GM21423 (cell line): Measurements from ENCODE around the gene CDC42EP1.
A peak's percentile ranks its signal among the peaks of the same experiment; 100 is the strongest.

Experiments used
- ATAC-seq: cut with Tn5 transposase; IDR thresholded peaks from one replicate; pipeline ENCODE4 v1.9.1; 2021; ENCODE audit warnings: mild to moderate bottlenecking, moderate library complexity; ENCODE audit not compliant: unreplicated experiment

Gene CDC42EP1

DNA sequence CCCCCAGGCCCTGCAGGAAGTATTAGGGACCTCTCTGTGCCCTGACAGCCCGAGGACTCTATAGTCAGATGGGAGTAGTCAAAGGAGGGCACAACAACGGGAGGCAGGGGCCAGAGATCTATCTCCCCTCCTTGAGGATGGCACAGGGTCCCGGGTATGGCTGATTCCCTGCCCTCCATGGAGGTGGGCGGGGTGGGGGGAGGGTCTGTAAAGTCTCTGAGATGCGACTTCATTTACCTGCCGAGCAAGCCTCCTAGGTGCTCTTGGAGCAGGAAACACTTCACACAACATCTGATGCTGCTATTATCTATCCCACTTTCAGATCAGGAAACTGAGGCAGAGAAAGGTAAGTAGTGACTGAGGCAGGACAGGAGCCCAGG, 769 bp upstream of the CDC42EP1 start:
- ATAC-seq, result no peak

DNA sequence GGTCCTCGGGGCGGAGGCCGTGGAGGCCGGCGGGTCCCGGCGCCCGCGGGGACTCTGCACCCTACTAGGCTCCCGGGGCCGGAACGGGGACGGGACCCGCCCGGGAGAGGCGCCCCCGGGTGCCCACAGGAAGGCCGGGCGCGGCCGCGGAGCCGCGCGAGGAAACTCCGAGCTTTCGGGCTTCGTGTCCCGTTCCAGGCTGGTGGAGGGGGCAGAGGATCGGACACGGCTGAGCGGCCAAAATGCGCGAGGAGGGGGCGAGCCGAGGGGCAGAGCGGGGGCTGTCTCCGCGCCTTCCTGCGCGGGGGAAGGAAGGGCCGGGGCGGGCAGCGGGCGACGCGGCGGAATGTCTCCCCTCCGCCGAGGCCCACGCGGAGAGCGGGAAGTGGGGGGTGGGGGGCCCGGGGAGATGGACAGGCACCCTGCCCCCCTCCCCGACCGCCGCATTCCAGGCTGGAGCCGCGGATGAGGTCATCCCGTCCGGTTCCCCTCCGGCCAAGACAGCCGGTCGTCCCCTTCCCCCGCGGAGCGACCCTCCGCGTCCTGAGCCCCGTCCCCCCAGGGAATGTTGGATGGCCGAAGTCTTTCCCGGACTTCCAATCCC, 430 bp downstream of the CDC42EP1 start:
- no peak for ATAC-seq

DNA sequence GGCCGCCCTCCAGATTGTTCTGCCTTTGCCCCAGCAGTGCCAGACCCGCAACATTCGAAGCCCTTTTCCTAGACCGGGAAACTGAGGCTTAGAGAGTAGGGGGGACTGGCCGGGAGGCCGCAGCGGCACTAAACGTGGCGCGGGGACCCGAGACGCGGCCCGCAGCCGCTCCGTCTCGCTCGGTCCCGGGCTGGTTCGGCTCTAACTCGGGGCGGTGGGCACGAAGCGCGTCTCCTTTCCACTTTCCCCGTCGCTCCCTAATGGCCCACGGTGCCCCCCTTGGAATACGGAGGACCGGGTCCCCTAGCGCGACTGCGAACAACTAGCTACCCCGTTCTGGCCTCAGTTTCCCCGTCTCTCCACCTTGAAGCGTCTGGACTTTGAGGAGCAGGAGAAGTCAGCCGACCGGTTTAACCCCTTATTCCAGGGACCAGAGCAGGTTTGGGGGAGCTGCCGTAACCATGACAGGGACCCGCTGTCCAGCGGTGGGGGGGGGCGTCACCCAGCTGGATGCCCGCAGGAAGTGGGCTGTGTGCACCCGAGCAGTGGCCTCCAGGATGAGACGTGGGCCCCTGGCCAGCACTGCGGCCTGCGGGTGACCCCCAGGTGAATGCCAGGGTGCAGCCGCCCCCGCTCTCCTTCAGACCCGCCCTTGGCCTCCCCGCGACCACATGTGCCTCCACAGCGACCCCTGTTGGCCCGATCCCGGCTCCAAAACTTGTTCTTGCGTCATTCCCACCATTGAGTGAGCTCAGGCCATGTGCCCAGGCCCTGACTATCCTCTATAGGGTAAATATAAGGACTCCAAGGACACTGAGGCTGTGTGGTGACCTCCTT, 1.1 kb downstream of the CDC42EP1 start:
- no peak for ATAC-seq

DNA sequence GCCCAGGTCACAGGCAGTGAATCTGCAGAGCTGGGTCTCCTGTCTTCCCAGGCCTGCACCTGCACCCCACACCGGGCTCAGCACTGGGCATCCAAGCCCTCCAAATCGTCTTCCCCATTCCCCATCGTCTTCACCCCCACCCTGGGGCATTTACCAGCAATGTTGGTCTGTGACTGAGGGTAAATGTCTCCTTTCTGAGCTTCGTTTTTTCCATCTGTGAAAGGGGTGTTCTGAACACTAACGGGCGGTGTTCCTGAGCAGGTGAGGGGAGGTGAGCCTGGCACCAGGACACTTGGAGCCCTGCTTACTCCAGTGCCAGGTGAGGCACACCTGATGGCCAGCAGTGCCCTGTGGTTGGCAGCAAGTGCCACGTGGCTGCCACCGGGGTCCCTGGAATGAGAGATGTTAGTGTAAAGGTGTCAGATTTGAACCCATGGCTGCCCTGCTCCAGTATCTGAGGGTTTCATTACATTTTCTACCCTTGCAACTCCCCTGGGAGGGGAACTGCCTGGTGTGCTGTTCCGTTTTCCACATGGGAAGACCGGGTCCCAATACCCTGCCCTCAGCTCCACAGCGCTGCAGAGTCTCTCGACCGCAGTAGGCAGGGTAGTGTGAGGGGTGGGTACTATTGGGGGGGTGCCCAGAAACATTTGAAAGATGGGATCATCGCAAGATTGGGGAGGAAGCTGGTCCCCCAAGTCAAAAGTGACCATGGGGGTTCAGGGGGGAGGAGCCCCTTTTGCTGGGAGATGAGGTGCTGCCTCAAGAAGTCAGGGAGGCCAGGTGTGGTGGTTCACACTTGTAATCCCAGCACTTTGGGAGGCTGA, 2.0 kb downstream of the CDC42EP1 start:
- ATAC-seq, result no peak

DNA sequence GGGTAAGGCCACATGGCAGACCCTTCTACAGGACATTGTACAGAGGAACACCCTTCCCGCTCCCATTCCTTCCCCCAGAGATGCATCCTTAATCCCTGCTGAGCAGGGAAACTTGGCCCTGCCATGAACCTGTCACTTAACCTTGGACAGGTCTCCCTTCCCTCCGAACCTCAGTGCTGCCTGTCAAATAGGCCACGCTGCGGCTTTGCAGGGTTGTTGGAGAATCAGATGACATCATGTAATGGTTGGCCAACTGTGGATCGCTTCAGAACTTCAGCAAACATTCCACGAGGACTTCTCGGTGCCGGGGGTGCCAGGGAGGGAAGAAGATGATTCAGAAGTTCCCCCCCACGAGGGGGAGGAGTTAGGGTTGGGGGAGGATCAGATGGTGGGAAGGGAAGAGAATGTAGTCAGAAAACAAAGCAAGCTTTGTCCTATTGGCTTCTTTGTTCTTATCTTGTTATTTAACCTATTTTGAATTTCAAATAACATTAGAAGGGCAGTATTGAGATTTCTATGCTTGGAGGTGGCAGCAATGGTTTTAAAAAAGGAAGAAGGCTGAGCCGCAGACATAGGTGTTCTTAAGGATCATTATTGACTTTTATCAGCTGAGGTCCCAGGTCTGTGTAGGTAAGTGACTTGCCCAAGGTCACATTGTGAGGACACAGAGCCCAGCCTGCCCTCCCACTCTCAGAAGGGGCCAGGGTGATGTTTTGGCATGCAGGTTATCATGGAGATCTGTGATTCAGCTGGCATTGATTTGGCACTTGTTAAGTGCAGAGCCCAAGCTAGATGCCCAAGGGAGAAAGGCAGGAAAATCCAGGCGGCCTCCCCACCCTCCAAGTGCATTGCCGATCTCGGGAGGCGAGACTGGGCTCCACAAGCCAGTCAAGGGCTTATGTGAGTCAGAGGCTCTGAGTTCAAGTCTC, 3.1 kb downstream of the CDC42EP1 start:
- no peak for ATAC-seq

DNA sequence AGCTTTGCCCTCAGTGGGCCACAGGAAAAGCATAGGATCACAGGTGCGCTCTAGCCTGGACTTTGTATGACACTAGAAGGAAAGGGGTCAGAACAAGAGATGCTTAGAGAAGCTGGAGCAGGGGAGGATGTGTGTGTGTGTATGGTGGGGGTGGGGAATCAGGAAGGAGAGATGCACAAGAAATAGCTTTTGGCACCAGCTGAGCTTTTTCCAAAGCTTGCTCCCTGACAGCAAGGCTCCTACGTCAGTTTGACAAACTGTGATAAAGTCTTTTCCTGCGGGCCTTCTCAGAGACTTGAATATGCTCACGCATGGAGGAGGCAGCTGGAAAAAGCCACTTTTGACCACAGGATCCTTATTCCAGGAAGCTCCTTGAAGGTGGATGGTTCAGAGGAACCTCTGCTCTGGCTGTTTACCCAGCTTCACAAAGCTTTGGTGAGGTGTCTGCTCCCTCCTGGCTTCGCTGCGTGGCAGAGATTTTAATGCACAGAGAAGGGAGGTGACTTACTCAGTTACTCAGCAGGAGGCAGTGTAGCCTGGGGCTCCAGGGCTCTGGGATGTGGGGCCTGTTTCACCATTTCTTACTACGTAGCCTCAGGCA, 3.9 kb downstream of the CDC42EP1 start:
- ATAC-seq, result no peak

DNA sequence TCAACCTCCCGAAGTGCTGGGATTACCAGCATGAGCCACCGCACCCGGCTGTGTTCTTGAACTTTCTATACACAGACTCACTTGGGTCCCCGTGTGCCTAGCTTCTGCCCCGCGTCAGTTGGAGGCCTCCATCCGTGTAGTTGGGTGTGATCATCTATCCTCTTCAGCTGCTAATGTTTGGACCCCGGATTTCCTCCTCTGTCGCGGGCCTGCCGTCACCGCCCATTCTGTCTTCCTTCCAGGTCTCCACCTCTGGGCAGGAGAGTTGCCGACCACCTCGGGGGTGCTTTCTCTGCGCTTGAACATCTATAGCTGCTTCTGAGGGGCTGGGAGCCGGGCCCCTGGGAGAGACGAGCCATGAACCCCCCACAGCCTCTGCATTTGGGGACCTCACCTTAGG, 5.5 kb downstream of the CDC42EP1 start:
- ATAC-seq, result no peak

DNA sequence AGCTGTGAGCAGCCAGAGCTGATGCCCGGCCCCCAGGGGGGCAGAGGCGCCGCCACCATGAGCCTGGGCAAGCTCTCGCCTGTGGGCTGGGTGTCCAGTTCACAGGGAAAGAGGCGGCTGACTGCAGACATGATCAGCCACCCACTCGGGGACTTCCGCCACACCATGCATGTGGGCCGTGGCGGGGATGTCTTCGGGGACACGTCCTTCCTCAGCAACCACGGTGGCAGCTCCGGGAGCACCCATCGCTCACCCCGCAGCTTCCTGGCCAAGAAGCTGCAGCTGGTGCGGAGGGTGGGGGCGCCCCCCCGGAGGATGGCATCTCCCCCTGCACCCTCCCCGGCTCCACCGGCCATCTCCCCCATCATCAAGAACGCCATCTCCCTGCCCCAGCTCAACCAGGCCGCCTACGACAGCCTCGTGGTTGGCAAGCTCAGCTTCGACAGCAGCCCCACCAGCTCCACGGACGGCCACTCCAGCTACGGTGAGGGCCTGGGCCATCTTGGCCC, 6.1 kb downstream of the CDC42EP1 start:
- no peak for ATAC-seq

DNA sequence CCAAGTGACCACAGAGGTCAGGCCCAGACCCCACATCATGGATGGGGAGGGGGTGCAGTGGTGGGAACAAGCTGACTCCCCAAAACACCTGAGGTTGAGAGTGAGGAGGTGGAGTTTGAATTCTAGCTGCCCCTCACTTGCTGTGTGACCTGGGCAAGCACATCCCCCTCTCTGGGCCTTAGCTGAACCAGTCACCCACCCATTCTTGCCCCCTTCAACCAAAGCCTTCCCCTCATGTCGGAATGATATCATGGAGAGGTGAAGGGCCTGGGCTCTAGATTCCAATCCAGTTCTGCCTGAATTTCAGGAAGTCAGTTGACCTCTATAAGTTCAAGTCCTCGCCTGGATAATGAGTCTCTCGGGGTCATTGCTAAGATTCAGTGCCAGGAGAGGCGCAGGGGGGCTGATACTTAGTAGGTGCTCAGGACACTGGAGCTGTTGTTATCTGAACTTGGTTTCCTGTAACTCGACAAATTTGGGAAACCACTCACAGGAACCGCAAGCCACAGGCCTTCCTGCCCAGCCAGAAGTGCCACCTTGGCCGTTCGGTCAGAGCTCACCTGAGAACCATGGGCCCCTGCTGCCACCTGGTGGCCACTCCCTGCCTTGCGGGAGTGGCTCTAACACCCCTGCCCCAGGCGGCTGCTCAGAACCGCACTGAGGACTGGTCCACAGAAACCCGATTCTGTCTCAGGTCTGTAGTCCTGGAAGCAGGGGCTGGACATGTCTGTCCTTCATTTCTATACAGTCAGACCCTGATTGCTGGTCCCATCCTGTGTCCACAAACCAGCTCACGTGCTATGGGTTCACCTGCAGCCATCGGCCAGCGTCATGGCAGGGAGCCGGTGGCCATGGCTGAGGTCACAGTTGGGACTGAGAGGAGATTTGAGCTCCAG, 6.9 kb downstream of the CDC42EP1 start:
- peak; percentile 64 for ATAC-seq

DNA sequence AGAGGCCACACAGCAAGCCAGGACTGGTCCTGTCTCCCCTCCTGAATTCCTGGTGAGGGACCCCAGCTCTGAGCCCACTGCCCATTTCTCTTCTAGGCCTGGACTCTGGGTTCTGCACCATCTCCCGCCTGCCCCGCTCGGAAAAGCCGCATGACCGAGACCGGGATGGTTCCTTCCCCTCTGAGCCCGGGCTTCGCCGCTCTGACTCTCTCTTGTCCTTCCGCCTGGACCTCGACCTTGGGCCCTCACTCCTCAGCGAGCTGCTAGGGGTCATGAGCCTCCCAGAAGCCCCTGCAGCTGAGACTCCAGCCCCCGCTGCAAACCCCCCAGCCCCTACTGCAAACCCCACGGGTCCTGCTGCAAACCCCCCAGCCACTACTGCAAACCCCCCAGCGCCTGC, 7.7 kb downstream of the CDC42EP1 start:
- no peak for ATAC-seq

DNA sequence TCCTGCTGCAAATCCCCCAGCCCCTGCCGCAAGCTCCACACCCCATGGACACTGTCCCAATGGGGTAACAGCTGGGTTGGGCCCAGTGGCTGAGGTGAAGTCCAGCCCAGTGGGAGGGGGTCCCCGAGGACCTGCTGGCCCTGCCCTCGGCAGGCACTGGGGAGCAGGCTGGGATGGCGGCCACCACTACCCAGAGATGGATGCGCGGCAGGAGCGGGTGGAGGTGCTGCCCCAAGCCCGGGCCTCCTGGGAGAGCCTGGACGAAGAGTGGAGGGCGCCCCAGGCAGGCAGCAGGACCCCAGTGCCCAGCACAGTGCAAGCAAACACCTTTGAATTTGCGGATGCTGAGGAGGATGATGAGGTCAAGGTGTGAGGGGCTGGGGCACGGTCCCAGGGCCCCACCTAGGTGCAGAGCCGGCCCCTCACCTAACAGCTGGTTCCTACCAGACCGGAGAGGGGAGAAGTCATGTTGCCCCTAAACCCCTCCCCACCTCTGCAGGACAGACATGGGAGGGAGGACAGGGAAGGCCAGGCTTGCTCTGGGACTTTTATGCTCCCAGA, 8.2 kb downstream of the CDC42EP1 start:
- no peak for ATAC-seq

DNA sequence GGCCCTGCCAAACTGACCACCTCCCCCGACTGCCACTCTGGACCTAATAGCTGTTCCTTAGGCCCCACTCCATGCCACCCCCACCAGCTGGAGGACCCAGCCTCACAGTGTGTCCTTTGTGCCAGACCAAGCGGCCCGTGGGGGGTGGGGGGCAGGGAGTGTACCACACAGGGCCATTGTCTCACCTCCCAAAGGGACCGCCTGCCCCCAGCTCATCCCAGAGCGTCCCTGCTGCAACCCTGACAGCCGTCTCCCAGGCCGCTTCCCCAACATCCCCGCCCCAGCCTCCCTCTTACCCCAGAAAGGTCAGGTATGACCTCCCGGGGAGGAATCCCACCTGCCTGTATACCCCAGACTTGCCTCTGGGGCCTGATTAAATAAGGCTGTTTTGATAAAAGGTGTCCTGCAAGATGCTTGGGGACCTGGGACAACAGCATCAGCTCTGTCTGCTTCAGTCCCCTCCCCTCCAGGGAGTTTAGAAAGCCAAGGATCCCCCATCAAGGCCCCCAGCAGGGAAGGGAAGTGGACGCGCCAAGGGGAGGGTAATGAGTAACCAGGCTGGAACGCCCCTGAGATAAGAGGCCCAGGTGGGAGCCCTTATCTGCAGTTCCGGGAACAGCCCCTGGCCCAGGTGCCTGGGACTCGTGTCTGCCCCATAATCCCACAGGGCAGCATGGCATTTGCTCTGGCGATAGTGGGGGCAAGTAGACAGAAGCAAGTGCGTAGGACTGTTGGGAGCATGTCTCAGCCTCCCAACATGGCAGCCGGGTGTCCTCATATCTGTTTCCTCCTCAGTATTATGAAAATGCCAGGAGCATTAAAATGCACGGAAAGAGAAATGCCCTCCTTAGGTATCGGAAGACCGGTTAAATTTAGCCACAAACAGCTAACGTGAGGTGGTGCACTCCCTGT, 9.0 kb downstream of the CDC42EP1 start:
- ATAC-seq, result no peak

DNA sequence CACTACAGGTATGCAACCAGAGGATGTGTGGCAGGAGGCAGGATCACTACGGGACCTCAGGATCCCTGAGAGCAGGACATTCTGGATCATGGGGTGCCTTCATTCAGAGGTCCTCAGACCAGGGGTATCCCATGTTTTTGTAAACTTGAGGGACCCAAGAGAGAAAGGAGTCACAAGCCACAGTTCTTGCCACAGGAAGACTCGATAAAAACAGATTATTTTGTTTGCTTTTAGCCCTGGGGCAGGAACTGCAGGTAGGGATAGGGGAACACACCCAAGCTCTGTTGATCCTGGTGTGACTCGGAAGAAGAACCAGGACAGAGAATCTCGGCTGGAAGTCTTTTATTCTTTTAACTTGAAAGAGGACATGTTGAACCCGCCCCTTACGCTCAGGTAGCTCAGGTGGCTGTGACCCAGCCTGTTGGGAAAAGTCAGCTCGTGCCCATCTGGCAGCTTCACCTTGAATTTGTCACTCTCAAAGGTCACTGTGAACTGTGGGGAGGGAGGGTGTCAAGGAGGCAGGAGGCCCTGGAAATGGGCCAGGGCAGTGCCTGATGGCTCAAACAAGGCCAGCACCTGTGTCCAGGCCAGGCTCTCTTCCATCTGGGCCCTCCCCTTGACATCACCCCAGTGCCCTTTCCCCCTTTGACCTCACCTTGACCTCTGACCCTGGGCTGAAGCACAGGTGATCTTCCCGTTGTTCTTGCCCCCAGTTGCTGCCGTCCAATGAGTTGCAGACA, 9.8 kb downstream of the CDC42EP1 start:
- no peak for ATAC-seq

DNA sequence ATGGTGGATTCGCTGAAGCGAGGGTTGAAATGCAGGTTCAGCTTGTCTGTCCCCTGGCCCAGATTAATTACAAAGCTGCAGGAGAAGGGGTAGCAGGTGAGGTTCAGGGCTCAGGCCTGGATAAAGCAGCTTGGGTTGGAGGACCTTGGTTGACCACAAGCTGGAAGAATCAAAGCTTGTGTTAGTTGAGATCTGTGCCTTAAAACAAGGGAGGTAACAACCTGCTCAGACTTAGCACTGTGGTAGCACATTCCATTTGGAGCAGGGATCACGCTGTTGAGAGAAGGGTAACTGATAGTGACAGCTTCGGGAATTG, 10.3 kb downstream of the CDC42EP1 start:
- ATAC-seq, result no peak

DNA sequence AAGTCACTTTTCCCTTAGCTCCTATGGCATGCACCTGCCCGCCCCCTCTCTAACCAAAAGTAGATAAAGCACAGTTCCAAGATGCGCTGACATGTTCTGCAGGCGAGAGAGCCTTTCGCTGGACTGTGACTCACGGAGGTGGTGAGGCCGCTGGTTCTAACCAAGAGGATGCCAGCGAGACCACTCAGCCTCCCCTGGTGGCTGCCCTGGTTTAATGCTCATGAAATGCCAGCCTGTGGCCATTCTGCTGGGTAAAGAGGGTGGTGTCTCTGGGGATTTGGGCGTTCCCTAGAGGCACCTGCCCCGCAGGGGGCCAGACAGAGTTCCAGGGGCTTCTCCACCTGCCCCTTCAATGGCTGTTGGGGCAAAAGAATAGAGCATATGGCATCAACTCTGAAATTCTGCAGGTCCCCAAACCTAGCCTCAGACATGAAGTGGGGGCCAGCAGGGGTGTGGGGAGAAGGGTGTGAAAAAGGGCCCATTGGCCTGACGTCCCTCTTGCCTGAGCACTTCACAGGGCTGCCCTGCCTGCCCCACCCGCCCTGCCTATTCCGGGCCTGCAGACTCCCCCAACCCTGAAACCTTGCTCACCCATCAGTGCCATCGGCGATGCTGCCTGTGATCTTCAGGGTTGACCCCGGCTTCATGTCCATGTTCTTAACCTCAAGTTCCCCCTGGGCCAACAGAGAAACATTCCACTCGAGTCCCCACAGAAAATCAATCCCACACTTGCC, 11.1 kb downstream of the CDC42EP1 start:
- no peak for ATAC-seq

DNA sequence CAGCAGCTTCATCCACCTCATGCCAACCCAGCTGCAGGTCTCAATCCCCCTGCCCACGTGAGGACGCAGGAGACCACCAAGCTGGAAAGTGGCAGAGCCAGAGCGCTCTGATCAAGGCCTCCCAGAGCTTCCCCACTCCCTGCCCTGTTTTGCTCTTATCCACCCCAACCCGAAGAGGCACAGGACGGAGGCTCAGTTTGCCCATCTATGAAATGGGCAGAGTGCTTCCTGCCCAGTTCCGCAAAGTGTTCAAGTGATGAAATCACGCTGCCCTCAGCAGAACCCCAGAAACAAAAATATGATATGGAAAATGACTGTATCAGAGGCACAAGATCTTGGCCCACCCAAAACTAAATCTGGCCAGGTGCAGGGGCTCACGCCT, 11.7 kb downstream of the CDC42EP1 start:
- ATAC-seq, result no peak
